CD4-positive, alpha-beta T cell treated with Interferon gamma for 1 hour (primary cell): ENCODE data around the gene GSG1L.

ENCODE experiments used
- DNase-seq: peaks from one replicate; pipeline ENCODE4 v3.0.0-alpha.2; 2020

The GSG1L gene

GRCh38 chr16:27766236-27766925, 297.1 kb downstream of the GSG1L start:
- no peak for DNase-seq

- no peak for DNase-seq
Measured at GRCh38 chr16:27764869-27765675, 298.4 kb downstream of the GSG1L start.

DNA sequence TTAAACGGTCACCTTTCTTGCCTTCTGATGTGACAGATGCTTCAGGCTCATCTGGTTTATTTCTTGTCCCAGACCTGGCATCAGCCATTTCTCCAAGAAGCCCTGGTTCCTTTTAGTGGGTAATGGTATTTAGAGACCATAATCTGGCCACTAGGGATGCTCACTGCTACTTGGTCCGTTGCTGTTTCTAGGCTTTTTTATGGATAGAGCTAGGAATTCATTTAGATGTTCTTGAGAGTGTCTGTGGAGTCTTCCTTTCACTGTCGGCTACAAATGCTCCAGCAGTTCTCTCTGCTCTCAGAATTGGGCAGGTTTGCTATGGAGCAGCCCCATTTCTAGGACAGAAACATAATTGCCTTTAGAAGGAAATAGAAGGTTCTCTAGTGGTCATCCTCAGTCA, 299.1 kb downstream of the GSG1L start:
- DNase-seq, result no peak

- no peak for DNase-seq
Measured at GRCh38 chr16:27762441-27762840, 301.1 kb downstream of the GSG1L start.

GRCh38 chr16:27761816-27762215, 301.7 kb downstream of the GSG1L start:
- DNase-seq, result no peak

DNA sequence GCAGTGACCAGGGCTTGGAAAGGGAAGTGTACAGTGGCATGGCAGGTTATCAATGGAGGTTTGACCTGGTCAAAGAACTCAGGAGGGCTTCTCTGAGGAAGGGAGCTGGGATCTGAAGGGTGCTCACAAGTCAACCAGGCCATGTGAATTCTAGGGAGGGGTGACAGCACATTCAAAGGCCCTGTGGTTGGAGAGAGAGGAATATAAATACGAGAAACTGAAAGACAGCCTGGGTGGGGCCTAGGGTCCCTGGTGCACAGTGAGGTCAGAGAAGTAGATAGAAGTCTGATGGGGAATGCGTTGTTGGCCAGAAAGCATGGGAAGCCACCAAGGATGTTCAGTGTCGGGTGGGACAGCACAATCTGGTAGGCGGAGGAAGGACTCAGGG, 302.7 kb downstream of the GSG1L start:
- no peak for DNase-seq

DNA sequence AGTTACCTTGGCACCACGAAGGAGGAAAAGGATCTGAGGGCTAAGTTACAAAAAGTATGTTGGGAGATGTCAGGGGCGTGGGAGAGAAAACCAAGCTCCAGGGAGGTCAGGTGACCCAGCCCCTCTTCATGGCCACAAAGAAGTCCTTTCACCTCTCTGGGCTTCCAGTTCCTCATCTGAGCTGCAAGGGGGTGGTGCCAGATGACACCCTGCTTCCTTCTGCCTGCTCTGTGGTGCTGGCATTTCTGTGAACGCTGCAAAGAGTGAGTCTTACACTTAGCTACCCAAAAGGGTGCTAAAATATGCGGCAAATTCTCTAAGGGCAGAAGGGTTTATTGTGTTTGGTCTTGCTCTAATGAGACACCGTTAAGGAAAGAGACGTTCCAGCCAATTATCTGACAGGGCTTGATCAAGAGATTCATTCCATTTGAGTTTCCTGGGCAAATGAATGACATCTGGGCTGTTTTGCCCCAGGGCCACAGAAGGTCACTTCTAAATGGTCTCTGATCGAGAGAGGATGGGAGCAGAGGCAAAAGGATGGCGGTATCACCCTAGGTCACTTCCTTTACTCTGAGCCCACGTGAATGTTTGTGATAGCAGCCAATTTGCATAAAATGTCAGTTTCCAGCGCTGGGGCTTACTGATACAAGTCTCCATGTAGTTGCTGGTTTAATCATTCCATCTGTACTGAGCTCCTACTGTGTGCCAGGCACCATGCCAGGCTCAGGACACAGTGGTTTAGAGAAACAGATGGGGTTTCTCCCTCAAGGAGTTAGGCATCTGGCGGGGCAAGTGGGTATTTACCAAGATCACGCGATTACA, 303.3 kb downstream of the GSG1L start:
- peak; percentile 17 for DNase-seq

- DNase-seq, result no peak
Measured at GRCh38 chr16:27759301-27759871, 304.1 kb downstream of the GSG1L start.

- DNase-seq, result no peak
Measured at GRCh38 chr16:27758544-27758943, 305.0 kb downstream of the GSG1L start.

DNA sequence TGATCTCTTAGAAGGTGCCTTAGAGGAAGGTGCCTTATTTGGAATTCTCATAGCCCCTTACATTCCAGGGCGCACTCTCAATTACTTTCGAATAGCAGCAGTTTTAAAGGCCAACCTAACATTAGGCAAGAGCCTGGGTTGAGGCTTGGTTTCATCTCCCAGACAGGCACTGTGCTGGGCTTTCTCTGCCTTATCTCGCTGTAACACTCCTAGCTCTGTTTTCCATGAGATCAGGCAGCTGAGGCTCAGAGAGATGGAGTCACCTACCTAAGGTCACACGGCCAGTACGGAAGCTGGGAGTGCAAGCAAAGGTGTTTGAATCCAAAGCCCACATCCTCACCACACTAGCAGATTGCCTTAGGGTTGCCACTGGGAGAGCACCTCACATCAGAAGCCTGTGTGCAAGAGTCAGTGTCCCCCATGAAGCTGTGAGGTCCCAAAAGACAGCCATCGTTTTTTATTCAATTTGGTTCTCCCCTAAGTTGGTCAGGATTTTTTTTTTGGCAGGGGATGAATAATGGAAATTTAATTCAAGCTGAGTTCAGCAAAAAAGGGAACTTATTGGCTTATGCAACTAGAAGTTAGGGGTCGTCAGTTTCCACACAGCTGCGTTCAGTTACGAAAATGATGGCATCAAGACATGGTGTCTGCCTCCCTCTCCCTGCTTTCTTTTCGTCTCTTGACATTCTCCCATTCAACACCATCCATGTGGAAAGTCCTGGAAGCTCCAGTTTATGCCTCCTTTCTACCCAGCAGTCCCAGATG, 307.1 kb downstream of the GSG1L start:
- DNase-seq, result no peak

DNA sequence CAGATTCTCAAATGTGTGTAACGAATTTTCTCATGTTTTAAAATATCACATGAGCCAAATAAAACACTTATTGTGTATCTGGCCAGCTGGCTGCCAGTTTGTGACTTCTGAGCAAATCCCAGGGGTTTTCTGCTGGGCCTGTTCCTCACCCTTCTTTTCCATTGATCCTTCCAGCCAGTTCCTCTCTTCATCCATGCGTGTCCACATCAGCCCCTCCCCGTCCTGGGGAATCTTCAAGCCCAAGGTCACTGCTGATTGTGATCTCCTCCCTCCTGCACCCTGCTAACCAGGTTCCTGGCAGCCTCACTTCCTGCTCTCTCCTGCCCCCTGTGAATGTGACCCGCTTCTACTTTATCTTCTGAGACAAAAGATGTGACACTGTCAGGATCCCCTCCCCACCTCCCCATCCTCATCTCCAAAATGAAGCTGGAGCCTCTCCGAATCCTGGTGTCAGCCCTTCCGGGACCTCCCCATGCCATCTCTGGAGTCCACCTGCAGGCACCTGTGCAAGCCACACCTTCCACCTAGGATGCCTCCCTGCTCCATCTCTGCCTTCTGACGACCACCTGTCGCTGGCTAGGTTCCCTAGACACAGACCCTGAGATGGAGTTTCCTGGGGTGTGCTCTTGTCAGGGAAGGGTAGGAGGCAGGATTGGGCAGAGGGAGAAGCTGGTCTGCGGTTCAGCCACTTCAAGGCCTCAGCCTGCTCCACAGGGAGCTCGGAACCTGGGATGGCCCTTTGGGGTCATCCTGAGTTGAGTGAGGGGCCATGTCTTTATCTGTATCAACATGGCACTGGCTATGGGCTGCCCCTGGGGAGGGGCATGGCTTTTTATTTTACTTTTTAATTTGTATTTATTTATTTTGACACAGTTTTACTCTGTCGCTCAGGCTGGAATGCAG, 308.5 kb downstream of the GSG1L start:
- DNase-seq, result no peak

DNA sequence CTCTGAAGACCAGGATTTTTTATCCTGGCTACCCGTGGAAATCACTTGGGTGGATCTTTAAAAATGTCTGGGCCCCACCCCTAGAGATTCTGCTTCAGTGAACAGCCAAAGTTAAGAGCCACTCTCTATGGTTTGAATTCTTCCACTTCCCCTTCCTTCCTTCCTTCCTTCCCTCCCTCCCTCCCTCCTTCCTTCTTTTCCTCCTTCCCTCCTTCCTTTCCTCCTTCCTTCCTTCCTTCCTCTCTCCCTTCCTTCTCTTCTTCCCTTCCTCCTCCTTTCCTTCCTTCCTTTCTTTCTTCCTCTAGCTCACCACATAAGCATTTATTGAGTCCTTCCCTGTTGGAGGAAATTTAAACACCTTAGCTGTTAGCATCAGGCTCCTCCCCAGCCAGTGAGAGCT, 310.0 kb downstream of the GSG1L start:
- no peak for DNase-seq

DNA sequence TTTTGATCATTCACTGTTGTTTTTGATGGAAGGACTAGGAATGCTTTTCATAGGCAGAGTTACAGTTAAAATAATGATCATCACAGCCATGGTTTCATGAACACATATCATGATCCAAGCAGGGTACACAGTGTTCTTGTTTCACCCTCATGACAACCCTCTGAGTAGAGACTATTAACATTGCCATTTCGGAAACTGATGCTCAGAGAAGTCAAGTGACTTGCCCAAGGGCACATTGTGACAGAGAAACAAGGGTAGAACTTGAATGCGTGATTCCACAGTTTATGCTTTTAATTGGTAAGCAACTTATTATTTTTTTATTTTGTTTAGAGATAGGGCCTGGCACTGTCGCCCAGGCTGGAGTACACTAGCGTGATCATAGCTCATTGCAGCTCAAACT, 311.3 kb downstream of the GSG1L start:
- DNase-seq, result no peak

GRCh38 chr16:27751676-27752075, 311.8 kb downstream of the GSG1L start:
- no peak for DNase-seq

DNA sequence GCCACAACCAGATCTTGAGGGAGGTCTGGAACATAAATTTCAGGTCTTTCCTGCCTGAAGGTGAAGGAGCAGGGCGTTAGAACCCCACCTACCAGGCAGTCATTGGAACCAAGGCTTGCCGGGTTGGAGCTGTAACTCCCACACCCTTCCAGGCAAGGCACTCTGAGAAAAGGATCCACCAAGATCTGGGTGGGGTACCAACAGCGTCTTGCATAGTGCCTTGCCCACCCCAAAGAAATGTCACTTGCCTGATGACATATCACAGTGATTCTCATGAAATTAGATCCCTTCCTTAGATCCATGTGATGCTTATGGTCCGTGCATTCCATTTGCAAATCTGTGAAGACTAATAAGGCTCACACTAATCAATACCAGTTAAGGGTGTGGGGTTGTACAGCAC, 312.3 kb downstream of the GSG1L start:
- no peak for DNase-seq

GRCh38 chr16:27749946-27750345, 313.6 kb downstream of the GSG1L start:
- DNase-seq, result no peak

GRCh38 chr16:27749547-27749875, 314.0 kb downstream of the GSG1L start:
- no peak for DNase-seq

DNA sequence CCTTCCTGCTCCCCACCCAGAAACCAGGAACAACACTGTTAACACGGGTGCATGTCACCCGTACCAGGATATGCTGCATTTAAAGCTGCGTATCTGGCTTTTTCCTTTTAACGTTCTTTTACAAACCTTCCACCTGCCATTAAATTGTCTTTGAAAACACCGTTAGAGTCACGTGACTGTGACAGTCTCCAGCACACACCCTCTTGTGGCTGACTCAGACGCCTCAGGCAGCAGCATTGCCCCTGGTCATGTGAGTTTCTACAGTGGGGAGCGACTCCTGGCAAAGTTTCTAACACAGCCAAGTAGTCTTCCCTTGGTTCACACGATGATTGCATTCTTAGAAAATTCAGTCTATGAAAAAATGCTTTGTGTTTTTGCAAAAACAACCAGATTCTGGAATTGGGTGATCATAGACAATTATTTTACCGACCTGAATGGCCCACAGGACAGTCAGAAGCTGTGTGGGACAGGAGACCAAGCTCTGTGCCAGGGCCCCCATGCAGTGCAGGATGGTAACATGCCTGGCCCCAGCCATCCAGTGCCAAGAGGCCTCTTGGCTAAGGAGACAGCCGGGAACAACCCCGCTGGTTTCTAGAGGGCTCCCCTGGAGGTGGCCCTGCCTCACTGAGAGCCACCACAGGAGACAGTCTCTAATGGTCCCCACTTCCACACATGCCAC, 314.5 kb downstream of the GSG1L start:
- peak; percentile 36 for DNase-seq

- no peak for DNase-seq
Measured at GRCh38 chr16:27747946-27748345, 315.6 kb downstream of the GSG1L start.

DNA sequence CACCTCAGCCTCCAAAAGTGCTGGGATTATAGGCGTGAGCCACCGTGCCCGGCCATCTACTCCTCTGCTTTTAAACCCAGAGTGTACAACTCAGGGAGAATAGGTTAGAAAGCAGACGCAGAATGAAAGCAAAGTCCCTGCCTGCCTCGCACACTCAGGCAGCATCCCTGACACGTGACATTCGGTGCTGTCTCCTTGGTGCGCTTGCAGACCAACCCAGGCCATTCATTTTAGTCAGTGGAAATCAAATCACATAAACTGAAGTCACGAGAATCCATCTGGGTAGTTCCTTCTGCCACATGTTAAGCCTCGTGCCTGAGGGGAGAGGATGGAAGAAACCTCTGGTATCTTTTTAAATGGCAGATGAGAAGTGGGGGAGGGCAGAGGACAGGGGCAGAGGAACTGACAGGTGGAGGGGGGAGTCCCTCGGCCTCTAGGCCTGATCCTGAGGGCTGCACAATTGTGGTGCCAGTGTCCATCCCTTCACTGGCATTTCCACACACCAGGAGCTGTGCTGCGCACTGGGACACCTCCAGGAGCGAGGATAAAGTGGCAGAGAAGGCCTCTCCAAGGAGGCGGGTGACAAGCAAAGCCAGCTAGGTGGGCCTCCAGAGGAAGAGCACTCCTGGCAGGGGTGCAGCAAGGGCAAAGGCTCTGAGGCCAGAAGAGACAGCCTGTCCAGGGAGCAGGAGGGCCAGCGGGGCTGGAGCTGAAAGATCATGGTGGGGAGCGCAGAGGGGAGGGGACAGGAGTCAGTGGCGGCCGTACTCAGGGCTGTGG, 317.2 kb downstream of the GSG1L start:
- DNase-seq, result no peak
